CD4-positive, alpha-beta T cell treated with Interferon alpha-2 for 1 hour (primary cell): ENCODE results near the gene CES4A.
"Not testable (repeated sequence)": the region's sequence is repeated elsewhere in the genome, so short reads cannot be mapped to it uniquely, and the experiment has no call there.

ENCODE experiments used
- DNase-seq, 2 donors: peaks; one replicate each; pipeline ENCODE4 v3.0.0-alpha.2; 2020 to 2022

CES4A gene

DNA sequence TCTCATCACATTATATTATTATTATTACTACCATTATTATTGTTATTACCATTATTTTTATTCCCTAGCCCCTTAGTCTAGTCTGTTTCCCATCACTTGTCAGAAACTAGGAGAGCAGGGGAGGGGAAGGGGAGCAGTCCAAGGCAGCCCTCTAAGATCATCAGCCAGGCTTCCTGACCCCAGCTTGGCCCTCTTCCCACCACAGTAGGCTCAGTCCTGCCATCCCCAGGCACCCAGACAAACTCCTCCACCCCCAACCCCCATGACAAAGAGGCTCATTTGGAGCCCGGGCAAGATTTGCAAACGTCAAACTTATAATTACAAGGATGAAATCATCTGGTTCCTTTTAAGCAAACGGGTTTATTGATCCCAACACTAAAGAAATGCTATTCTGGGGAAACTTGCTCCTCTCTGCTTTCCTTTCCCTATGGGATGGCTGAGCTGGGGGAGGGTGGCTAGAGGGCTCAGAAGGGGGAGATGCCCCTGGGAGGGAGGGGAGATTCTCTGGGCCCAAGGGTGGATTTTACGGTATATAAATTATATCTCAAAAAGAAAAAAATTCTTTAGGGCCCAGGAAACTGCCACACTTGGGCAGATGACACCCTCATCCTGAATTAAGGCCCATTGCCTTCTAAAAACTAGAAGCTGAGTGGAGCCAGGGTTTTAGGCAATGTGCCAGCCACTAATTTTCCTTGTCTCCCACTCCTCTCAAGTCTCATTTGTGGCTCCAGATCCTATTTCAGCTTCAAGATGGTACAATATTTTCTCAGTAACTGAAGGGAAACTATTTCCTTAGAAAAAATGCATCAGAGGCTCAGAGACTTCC lies 36.2 kb downstream of the CES4A start:
- no peak for DNase-seq

- DNase-seq, result no peak
Observed at GRCh38 chr16:67025210-67025550, 36.8 kb downstream of the CES4A start.

GRCh38 chr16:67026570-67026969 lies 38.2 kb downstream of the CES4A start:
- no peak for DNase-seq

DNA sequence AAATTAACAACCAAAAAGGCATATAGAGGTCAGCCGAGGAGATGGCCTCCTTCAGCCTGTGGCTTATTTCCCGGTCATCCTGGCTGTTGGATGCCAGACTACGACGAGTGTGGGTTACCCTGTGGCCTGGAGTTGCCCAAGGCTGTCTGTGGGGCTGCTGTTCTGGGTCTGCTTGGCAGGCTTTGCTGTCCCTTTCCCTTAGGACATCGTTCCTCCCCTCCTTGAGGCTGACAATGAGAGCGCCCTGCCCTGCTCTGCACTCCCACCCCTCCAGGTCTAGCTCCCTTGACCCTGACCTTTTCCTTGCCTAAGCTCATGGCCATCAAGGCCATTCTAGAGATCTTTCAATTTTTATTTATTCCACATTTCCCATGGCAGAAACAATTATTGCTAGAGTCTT lies 38.7 kb downstream of the CES4A start:
- DNase-seq, result no peak

GRCh38 chr16:67028167-67028695 lies 39.8 kb downstream of the CES4A start:
- no peak for DNase-seq

- peak; percentile 95 to 96 for DNase-seq
Observed at GRCh38 chr16:67028696-67029253, 40.4 kb downstream of the CES4A start, which contains the start of gene CBFB. TSS of gene CBFB (plus strand) at chr16:67029149. CDS start at chr16:67029408, 259 bp downstream.

- peak; percentile 46 to 59 for DNase-seq
Observed at GRCh38 chr16:67029254-67030096, 41.1 kb downstream of the CES4A start.

- DNase-seq, result no peak
Observed at GRCh38 chr16:67030221-67030962, 42.0 kb downstream of the CES4A start.

- DNase-seq, result no peak
Observed at GRCh38 chr16:67034487-67034886, 46.1 kb downstream of the CES4A start.

DNA sequence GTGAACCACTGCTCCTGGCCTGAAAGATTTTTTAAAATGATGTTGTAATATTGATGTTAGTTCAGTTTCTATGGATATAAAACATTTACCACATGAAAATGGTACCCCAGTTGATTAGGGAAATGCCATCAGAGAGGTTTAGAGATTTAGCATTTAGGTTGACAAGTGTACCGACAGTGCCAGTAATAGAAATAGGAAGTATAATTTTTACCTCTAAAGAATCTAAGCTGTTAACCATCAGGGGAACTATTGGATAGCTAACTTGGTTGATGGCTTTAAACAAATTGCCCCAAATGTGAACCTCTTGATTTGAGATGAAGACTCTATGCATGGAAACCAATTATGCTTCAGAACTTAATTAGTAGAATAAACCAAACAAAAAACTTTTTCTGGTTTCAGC lies 47.0 kb downstream of the CES4A start:
- no peak for DNase-seq

- no peak for DNase-seq
Observed at GRCh38 chr16:67036323-67036741, 47.9 kb downstream of the CES4A start.

GRCh38 chr16:67039260-67040020 lies 51.1 kb downstream of the CES4A start:
- DNase-seq, result no peak

DNA sequence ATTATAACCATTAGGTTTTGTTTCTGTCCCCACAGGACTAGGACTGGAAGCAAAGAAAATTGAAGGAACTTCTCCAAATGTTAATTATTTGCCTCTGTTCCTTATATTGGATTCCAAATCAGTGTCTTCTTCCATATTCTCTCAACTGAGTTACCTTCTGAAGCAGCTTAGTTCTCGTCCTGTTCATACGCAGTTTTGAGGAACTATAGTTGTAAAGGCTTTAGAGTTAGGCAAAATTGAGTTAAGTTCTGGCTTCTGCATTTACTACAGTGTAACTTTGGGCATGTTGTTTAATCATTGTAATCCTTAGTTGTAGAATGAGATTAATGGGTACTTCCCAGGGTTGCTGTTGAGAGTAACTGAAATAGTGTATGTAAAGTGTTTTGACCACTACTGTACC lies 51.8 kb downstream of the CES4A start:
- DNase-seq, result no peak

DNA sequence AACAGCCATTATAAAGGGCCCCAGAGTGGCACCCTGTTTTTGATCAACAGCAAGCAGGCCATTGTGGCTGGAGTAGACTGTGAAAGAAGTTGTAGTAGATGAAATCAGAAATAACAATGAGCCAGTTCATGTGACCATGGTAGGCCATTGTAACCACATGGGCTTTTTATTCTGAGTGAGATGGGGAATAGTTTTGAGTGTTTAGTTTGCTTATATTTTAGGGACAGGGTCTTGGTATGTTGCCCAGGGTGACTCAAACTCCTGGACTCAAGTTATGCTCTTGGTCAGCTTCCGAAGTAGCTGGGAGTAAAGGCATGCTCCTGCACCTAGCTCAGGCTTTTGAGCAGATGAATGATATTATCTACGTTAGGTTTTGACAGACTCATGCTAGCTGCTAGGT lies 52.5 kb downstream of the CES4A start:
- DNase-seq, result no peak

- not testable (repeated sequence) for DNase-seq
Observed at GRCh38 chr16:67041520-67041919, 53.1 kb downstream of the CES4A start.

- DNase-seq, result no peak
Observed at GRCh38 chr16:67043420-67043819, 55.0 kb downstream of the CES4A start.

DNA sequence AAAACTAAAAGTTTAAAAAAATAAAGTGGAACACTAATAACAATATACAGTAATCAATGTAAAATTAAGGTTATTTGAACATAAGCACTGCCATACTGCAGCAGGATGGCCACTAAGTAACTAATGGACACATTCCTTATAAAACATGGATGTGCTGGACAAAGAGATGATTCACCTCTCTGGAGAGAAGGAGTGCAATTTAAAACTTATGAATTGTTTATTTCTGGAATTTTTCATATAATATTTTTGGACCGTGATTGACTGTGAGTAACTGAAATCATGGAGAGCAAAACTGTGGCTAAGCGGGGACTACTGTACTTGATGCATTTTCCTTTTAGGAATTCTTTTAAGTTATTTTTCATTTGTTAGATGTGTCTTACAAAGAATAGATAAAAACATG lies 62.4 kb downstream of the CES4A start:
- DNase-seq, result no peak

DNA sequence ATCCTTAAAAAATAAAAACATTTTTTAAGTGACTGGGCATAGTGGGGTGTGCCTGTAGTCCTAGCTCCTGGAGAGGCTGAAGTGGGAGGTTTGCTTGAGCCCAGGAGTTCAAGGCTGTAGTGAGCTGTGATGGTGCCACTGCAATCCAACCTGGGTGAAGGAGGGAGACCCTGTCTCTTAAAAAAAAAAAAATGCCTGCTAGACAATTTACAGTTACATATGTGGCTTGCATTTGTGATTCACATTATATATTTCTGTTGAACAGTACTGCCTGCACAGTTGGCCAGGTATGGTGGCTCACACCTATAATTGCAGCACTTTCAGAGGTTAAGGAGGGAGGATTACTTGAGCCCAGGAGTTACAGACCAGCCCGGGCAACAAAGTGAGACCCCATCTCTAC lies 64.0 kb downstream of the CES4A start:
- DNase-seq, result no peak

GRCh38 chr16:67053767-67054334 lies 65.5 kb downstream of the CES4A start:
- DNase-seq, result peak in 1 of 2 donors; percentile 36

- no peak for DNase-seq
Observed at GRCh38 chr16:67054901-67055300, 66.5 kb downstream of the CES4A start.

- DNase-seq, result no peak
Observed at GRCh38 chr16:67055712-67056487, 67.5 kb downstream of the CES4A start.
